H1 (cell line): ENCODE results near the gene FOXN3. TPM values are rescaled to one million over a fixed set of nuclear protein-coding genes. Genes with fewer than 3 reads are reported as not detected.

Experiments
- CTCF ChIA-PET: fragments of 300-600 bp; sonication (Branson Sonifier 250); formaldehyde crosslinking; loops from one replicate; lab custom pipeline; 2021; ENCODE audit not compliant: partially characterized antibody; lab: Charles Lee
- POLR2A ChIA-PET: fragments of 300-600 bp; sonication (Branson Sonifier 250); formaldehyde crosslinking; loops from one replicate; lab custom pipeline; 2021; ENCODE audit warnings: inconsistent platforms; ENCODE audit not compliant: partially characterized antibody; lab: Charles Lee
- DNase-seq, 2 experiments: peaks; one replicate each; pipeline versions ENCODE4 v3.0.0 to v3.0.0-alpha.2; 2010 to 2022; ENCODE audit warnings: low spot score in 2 of 2, low read depth in 1 of 2, mixed read lengths in 1 of 2
- FAIRE-seq: peaks from 2 replicates; lab custom pipeline; 2011; peaks lifted over from hg19 to GRCh38; lab: Jason Lieb, UNC
- H2AFZ ChIP-seq: 2 replicates; pipeline ENCODE4 v1.8.1; 2012; ENCODE audit warnings: low read length, inconsistent platforms
- H2AK5ac ChIP-seq: 2 replicates; pipeline ENCODE4 v1.6.1; 2013; ENCODE audit warnings: low read depth, low read length
- H2BK120ac ChIP-seq: replicated peaks from 2 replicates; pipeline ENCODE3; 2013; ENCODE audit warnings: low read depth, low read length, inconsistent platforms
- H2BK12ac ChIP-seq: 2 replicates; pipeline ENCODE4 v1.6.1; 2013; ENCODE audit warnings: low read depth, low read length
- H2BK15ac ChIP-seq: 2 replicates; pipeline ENCODE4 v1.6.1; 2013; ENCODE audit warnings: low read length
- H2BK20ac ChIP-seq: 2 replicates; pipeline ENCODE4 v1.6.1; 2013; ENCODE audit warnings: low read length
- H2BK5ac ChIP-seq: 2 replicates; pipeline ENCODE4 v1.6.1; 2013; ENCODE audit warnings: low read depth, low read length
- H3K14ac ChIP-seq: 2 replicates; pipeline ENCODE4 v1.6.1; 2013; ENCODE audit warnings: inconsistent platforms; ENCODE audit not compliant: insufficient read length
- H3K18ac ChIP-seq: 2 replicates; pipeline ENCODE4 v1.6.1; 2013; ENCODE audit warnings: low read length; ENCODE audit errors: extremely low read depth
- H3K23ac ChIP-seq: 2 replicates; pipeline ENCODE4 v1.6.1; 2013; ENCODE audit warnings: inconsistent platforms; ENCODE audit not compliant: insufficient read length
- H3K23me2 ChIP-seq: 2 replicates; pipeline ENCODE4 v1.6.1; 2013; ENCODE audit warnings: low read depth, low read length
- H3K27ac ChIP-seq: 2 replicates; pipeline ENCODE4 v1.6.1; 2011; ENCODE audit warnings: low read depth, low read length, inconsistent platforms
- H3K27me3 ChIP-seq, 4 experiments: replicated peaks in 1 of 4; 1 replicate in 1 of 4; 2 replicates in 3 of 4; pipeline versions ENCODE4 v1.6.1 to v1.8.1; 2011 to 2013; ENCODE audit warnings: low read length in 3 of 4, mild to moderate bottlenecking in 3 of 4, inconsistent platforms in 2 of 4, mixed read lengths in 2 of 4, moderate library complexity in 1 of 4; ENCODE audit not compliant: control insufficient read depth in 3 of 4, insufficient read depth in 3 of 4; ENCODE audit errors: extremely low read depth in 1 of 4
- H3K36me3 ChIP-seq, 4 experiments: 2 replicates each; pipeline versions ENCODE4 v1.6.1 to v1.8.1; 2011 to 2013; ENCODE audit warnings: mild to moderate bottlenecking in 4 of 4, low read length in 3 of 4, moderate library complexity in 2 of 4, control low read depth in 1 of 4, inconsistent platforms in 1 of 4; ENCODE audit not compliant: insufficient read depth in 4 of 4, control insufficient read depth in 2 of 4
- H3K4ac ChIP-seq: replicated peaks from 2 replicates; pipeline ENCODE3; 2013; ENCODE audit warnings: low read length, low read depth, mixed read lengths, inconsistent platforms; ENCODE audit not compliant: insufficient read length
- H3K4me1 ChIP-seq, 4 experiments: replicated peaks in 1 of 4; 1 replicate in 1 of 4; 2 replicates in 3 of 4; pipeline versions ENCODE4 v1.6.1 to v1.8.1; 2011 to 2013; ENCODE audit warnings: low read length in 3 of 4, inconsistent platforms in 2 of 4, mixed read lengths in 1 of 4; ENCODE audit not compliant: insufficient read depth in 4 of 4, control insufficient read depth in 3 of 4
- H3K4me2 ChIP-seq, 2 experiments: 2 replicates each; pipeline versions ENCODE4 v1.6.1 to v1.8.1; 2011 to 2013; ENCODE audit warnings: low read depth in 2 of 2, low read length in 2 of 2, control low read depth in 1 of 2, inconsistent platforms in 1 of 2, mild to moderate bottlenecking in 1 of 2; ENCODE audit not compliant: insufficient read depth in 1 of 2
- H3K4me3 ChIP-seq, 4 experiments: fragments of 200-600, 300-600 bp in 1 of 4; sonication (generic), shearing (Covaris generic), sonication (Bioruptor Twin) in 1 of 4; 2 replicates each; pipeline versions ENCODE4 v1.5.1 to v1.8.1; 2011 to 2016; ENCODE audit warnings: low read length in 4 of 4, low read depth in 3 of 4, control low read depth in 2 of 4, inconsistent platforms in 2 of 4, mild to moderate bottlenecking in 2 of 4, mixed read lengths in 1 of 4, moderate library complexity in 1 of 4; ENCODE audit not compliant: insufficient read depth in 2 of 4; ENCODE audit errors: extremely low read depth in 1 of 4
- H3K56ac ChIP-seq: replicated peaks from 2 replicates; pipeline ENCODE3; 2013; ENCODE audit warnings: low read depth, mild to moderate bottlenecking, mixed read lengths, low read length, inconsistent platforms; ENCODE audit not compliant: insufficient read length
- H3K79me1 ChIP-seq: 2 replicates; pipeline ENCODE4 v1.6.1; 2013; ENCODE audit warnings: low read depth, low read length, control low read depth
- H3K79me2 ChIP-seq, 2 experiments: 2 replicates each; pipeline versions ENCODE4 v1.6.1 to v1.8.1; 2012 to 2013; ENCODE audit warnings: low read length in 2 of 2, mild to moderate bottlenecking in 2 of 2, inconsistent platforms in 1 of 2; ENCODE audit not compliant: insufficient read depth in 2 of 2, control insufficient read depth in 1 of 2
- H3K9ac ChIP-seq, 4 experiments: replicated peaks in 1 of 4; 1 replicate in 1 of 4; 2 replicates in 3 of 4; pipeline versions ENCODE4 v1.6.1 to v1.8.1; 2011 to 2013; ENCODE audit warnings: low read depth in 3 of 4, low read length in 3 of 4, control low read depth in 2 of 4, mild to moderate bottlenecking in 2 of 4, moderate library complexity in 2 of 4, inconsistent platforms in 1 of 4; ENCODE audit errors: extremely low read depth in 1 of 4
- H3K9me3 ChIP-seq, 2 experiments: 2 replicates each; pipeline versions ENCODE4 v1.6.1 to v1.8.1; 2012 to 2013; ENCODE audit warnings: mild to moderate bottlenecking in 2 of 2, moderate library complexity in 2 of 2, control low read depth in 1 of 2, inconsistent platforms in 1 of 2, low read depth in 1 of 2, low read length in 1 of 2, mixed read lengths in 1 of 2; ENCODE audit not compliant: insufficient read depth in 2 of 2
- H4K20me1 ChIP-seq, 2 experiments: replicated peaks in 1 of 2; 2 replicates each; pipeline versions ENCODE3 to v1.8.1; 2011 to 2013; ENCODE audit warnings: inconsistent platforms in 2 of 2, low read length in 2 of 2, mild to moderate bottlenecking in 1 of 2; ENCODE audit not compliant: insufficient read depth in 2 of 2, control insufficient read depth in 1 of 2
- H4K5ac ChIP-seq: 2 replicates; pipeline ENCODE4 v1.6.1; 2013; ENCODE audit warnings: low read length, low read depth, mixed read lengths, inconsistent platforms; ENCODE audit not compliant: insufficient read length
- H4K8ac ChIP-seq: 2 replicates; pipeline ENCODE4 v1.8.0; 2013; ENCODE audit warnings: mild to moderate bottlenecking, moderate library complexity, low read length, inconsistent platforms; ENCODE audit not compliant: insufficient read depth; ENCODE audit errors: extremely low read depth
- H4K91ac ChIP-seq: replicated peaks from 2 replicates; pipeline ENCODE3; 2013; ENCODE audit warnings: low read length, mixed read lengths, inconsistent platforms; ENCODE audit not compliant: insufficient read length
- BRCA1 ChIP-seq: IDR thresholded peaks from 2 replicates; pipeline ENCODE4 v1.6.1; 2012; ENCODE audit warnings: low read depth, low read length, improper control_type of control experiment
- WGBS, 2 experiments: shearing (Covaris generic) in 1 of 2; methylation state at CpG; one replicate each; pipeline versions ENCODE4 v1.1.6 to v1.1.7; 2013 to 2015; ENCODE audit warnings: low lambda C conversion rate in 2 of 2, mixed read lengths in 2 of 2, inconsistent platforms in 1 of 2, low coverage in 1 of 2, missing lambda C conversion rate in 1 of 2; ENCODE audit not compliant: insufficient replicate concordance in 2 of 2, insufficient coverage in 1 of 2, insufficient read length in 1 of 2; ENCODE audit errors: extremely low coverage in 1 of 2, missing lambda C conversion rate in 1 of 2; 5-methylcytosine and 5-hydroxymethylcytosine counted together
- polyA plus RNA-seq, 7 experiments: library from polyadenylated mRNA; depleted of rRNA in 3 of 7; stranded (reverse) in 5 of 7; unstranded in 2 of 7; fragments of >200 nt in 5 of 7; fragments of 200-250 nt in 2 of 7; gene quantifications; 1 replicate in 5 of 7; 2 replicates in 1 of 7; 4 replicates in 1 of 7; pipeline versions ENCODE4 v1.2.1 to v1.2.3, GENCODE V29; 2011 to 2013; ENCODE audit warnings: missing spikeins in 2 of 7, mixed read lengths in 2 of 7
- total RNA-seq: library from RNA; stranded (reverse); fragmentation: NEBNext Ultra II Directional; extraction: Animal tissue kit (Norgen Biotek cat#: 25700); gene quantifications from 2 replicates; pipeline ENCODE4 v1.2.1, GENCODE V29; 2021
- TF ChIP-seq, protein P1 (sequence below), 3 experiments: IDR thresholded peaks; 1 replicate in 2 of 3; 2 replicates in 1 of 3; pipeline versions ENCODE4 v1.5.1 to v1.6.1; 2011; ENCODE audit warnings: low read length in 3 of 3, mild to moderate bottlenecking in 3 of 3, inconsistent platforms in 2 of 3, low read depth in 1 of 3, moderate library complexity in 1 of 3; ENCODE audit not compliant: insufficient read depth in 1 of 3; ENCODE audit errors: control extremely low read depth in 1 of 3

FOXN3 gene
- total and polyA plus RNA-seq, 2 of the 8 experiments (the other 6 are each of a cell fraction or from before 2014, with no cell fraction given) = 52.6 to 178 TPM

GRCh38 chr14:89188492-89188891 lies 228.5 kb downstream of the FOXN3 start:
- H2AK5ac ChIP-seq = no peak overlapping the region
- peaks cover 0 to 25% (median 9%) of the 10 kb centered on the region in 4 experiments; a peak in 3 of 8 replicates for H3K36me3 ChIP-seq
- H3K23ac ChIP-seq = no peak overlapping the region
- FAIRE-seq (no peak), DNase-seq (no peak)
- H2BK5ac ChIP-seq = no peak overlapping the region
- H3K23me2 ChIP-seq = no peaks in the 10 kb centered on the region
- peaks cover 9% of the 10 kb centered on the region; the same call in 1 of the 2 replicates for H3K79me1 ChIP-seq
- no peak overlapping the region for H3K18ac ChIP-seq
- no peak overlapping the region for H3K4me2 ChIP-seq
- H2BK15ac ChIP-seq = no peak overlapping the region
- no peak overlapping the region for H4K91ac ChIP-seq
- H3K9me3 ChIP-seq = no peaks in the 10 kb centered on the region
- H2BK12ac ChIP-seq = no peak overlapping the region
- no peak overlapping the region for H3K4ac ChIP-seq
- no peak overlapping the region for H3K56ac ChIP-seq
- H3K4me1 ChIP-seq = peaks cover 0 to 10% (median 4%) of the 10 kb centered on the region in 4 experiments; a peak in 4 of 7 replicates
- no peaks in the 10 kb centered on the region for H3K27me3 ChIP-seq
- H4K5ac ChIP-seq = no peak overlapping the region
- ChIA-PET CTCF (interaction anchor here (0.6 to 2.8 kb wide), 4 partner anchors 11 to 85 kb away, joined by 3 to 12 read pairs (median 4); no protein-coding TSS in a partner anchor), POLR2A (interaction anchor here (1.4 kb wide), 1 partner anchor 12 kb away, joined by 3 read pairs; no protein-coding TSS in a partner anchor)
- H3K14ac ChIP-seq = no peak overlapping the region
- no peak overlapping the region for H4K8ac ChIP-seq
- no peak overlapping the region for H3K4me3 ChIP-seq
- H3K9ac ChIP-seq = no peak overlapping the region
- H2BK120ac ChIP-seq = no peak overlapping the region
- H3K79me2 ChIP-seq = peaks cover 0 to 12% of the 10 kb centered on the region in 2 experiments; a peak in 1 of 4 replicates
- H2AFZ ChIP-seq = no peak overlapping the region
- H2BK20ac ChIP-seq = no peak overlapping the region
- peaks cover 3 to 6% of the 10 kb centered on the region in 2 experiments for H4K20me1 ChIP-seq
- 98% methylated on average over 3 of the region's 3 CpGs; no CpG with 5 or more reads in 1 of the 2 experiments for WGBS, 2 experiments
- no peak overlapping the region for H3K27ac ChIP-seq
- TF ChIP-seq, protein P1, sequence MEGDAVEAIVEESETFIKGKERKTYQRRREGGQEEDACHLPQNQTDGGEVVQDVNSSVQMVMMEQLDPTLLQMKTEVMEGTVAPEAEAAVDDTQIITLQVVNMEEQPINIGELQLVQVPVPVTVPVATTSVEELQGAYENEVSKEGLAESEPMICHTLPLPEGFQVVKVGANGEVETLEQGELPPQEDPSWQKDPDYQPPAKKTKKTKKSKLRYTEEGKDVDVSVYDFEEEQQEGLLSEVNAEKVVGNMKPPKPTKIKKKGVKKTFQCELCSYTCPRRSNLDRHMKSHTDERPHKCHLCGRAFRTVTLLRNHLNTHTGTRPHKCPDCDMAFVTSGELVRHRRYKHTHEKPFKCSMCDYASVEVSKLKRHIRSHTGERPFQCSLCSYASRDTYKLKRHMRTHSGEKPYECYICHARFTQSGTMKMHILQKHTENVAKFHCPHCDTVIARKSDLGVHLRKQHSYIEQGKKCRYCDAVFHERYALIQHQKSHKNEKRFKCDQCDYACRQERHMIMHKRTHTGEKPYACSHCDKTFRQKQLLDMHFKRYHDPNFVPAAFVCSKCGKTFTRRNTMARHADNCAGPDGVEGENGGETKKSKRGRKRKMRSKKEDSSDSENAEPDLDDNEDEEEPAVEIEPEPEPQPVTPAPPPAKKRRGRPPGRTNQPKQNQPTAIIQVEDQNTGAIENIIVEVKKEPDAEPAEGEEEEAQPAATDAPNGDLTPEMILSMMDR (IDR thresholded peaks at IDR 0.05; ENCODE audit: control extremely low read depth in 1 of 3, insufficient read depth in 1 of 3, low read depth in 1 of 3, low read length in 3 of 3) = no peak
- no peak for TF ChIP-seq BRCA1
